T-helper 2 cell (primary cell): Measurements from ENCODE around the gene RGS13.
A peak's percentile ranks its signal among the peaks of the same experiment; 100 is the strongest.

Source experiments
- DNase-seq, 5 experiments: peaks; one replicate each; pipeline versions ENCODE4 v3.0.0 to v3.0.0-alpha.2; 2012 to 2022
- total RNA-seq, 2 donors: gene quantifications; one replicate each; lab custom pipeline; 2026; lab: John Stamatoyannopoulos, UW

RGS13 gene, protein sequence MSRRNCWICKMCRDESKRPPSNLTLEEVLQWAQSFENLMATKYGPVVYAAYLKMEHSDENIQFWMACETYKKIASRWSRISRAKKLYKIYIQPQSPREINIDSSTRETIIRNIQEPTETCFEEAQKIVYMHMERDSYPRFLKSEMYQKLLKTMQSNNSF
- 0.13 to 1.2 reads per million in 2 donors for total RNA-seq

DNA sequence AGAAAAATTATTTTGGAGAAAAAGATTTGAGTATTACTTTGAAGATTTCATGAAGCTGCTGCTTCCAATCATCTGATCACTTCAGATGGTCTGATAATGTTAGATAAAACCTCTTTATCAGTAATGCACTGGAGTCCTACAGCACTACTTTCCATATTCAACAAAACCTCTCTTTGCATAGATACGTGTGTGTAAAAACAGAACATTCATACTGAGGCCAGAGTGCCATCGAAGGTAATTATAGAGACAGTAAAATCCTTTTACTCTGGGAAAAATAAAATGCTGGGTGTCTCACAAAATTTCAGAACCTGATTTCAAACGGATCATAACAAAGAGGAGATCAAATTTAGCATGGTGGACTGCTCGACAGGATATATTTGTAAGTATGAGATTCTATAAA is at the start of gene RGS13:
TSS of gene RGS13 (plus strand) at position 209 of the 400 bp plus-strand sequence. CDS start 8,188 bp downstream, outside the sequence.
- DNase-seq = no peak

DNA sequence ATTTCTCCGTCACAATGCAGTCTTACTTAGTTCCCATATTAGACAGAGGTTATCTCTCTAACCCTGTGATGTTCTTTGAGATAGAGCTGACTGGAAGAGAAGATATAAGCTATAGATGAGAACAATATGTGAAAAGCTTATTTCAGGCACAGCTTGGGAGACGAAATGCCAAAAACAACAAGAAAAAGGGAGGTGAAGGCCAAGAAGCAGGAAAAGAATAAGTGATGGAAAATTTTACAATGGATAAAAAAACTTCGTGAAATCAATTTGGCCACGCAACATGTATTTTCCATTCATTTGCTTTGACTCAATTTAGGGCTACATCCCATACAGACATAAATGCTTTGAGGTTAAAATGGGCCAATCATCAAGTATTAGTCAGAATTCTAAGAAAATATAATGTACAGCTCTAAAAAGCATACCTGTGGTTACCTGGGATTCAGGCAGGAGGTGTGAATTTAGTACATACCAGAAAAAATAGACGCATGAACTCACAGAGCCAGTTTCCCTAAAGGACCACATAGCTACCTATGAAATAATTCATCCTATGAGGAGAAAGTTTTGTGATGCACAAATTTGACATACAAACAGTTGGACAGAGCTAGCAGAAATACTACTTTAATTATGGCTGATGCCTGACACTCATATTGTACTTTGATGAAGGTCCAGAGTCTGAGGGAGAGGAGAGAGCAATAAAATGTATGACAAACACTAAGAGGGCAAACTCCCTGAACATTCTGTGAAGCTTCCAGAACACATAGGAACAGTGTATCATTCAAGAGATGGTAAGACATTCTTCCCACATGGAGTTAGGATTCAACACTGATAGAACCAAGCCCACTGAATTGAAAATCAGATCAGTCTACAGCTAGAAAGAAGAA is 48.3 kb upstream of the RGS13 start:
- DNase-seq = no peak

DNA sequence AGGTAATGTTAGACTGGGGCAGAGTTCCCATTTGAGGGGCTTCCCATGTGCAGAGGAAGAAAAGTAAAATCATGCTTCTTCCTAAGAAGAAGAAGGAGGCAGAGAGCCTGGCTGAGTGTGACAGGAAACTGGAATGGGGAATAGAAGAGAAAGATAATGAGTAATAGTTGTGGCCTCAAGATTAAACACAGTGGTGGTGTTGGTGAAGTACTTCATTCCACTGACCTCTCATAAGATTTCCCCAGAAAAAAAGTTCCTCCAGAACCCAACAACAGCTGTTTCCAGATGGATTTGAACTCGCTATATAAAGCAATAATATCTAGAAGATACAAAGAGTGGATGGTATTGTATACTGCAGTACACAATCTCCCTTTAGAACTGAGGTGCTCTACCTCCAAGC is 47.4 kb upstream of the RGS13 start:
- no peak for DNase-seq

DNA sequence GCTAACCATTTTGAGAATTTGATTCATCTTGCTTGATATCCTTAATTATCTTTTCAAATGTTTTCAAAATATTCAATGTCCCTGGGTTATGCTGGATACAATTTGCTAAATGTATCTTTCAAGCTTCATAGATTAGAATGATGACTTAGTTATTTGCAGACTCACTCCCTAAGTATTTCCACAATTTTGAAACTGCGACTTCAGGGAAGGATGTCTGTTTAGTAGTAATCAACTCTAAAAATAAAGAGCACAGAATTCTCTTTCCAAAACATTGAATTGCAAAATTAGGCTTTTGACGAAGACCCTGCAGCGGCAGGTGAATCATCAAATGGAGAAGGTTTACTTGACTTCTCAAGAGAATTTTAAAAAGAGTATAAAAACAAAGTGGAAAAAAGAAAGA is 46.1 kb upstream of the RGS13 start:
- no peak for DNase-seq

DNA sequence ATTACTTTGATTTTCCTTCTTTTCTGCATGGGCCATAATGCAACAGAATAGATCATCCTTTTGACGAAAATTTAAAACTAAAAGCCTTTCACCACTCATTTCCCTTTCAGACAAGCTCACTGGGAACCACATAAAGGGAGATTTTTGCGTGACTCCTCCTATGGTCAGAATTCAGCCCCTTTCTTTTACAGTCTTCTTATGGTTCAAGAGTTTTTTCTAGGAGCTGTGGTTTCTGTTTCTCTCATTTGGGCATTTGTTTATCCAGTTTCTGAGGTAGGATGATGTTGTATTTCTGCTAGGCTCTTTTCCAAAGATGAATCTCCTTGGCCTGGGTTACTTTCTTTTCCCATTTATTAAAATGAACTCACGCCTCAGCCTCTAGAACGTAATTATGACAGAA is 43.4 kb upstream of the RGS13 start:
- DNase-seq = no peak

DNA sequence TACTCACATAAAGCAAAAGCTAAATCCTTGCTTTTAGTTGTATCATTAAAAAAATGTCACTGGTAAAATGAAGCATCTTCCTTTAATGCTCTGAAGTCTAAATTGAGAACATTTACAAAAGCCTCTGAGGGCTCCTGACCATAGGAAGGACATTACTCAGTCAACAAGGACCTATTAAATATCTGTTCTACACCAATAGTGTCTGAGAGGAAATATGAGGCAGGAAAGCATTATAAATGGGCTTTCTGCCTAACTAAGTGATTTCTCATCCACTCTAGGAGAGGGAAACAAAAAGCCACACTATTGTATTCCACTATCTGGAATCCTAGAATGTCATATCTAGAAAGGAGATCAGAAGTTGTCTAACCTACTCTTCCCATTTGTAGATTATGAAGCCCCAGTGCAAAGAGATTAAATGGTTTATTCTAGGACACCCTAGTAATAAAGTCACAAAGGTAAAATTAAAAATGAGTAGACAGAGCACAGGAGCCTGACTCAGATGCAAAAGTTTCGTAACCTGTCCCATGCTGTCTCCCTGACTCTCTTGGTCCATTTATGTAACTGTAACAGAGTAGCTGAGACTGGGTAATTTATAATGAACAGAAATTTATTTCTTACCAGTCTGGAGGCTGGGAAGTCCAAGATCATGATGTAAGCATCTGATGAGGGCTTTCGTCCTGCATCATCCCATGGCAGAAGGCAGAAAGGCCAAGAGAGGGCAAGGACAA is 42.8 kb upstream of the RGS13 start:
- no peak for DNase-seq

DNA sequence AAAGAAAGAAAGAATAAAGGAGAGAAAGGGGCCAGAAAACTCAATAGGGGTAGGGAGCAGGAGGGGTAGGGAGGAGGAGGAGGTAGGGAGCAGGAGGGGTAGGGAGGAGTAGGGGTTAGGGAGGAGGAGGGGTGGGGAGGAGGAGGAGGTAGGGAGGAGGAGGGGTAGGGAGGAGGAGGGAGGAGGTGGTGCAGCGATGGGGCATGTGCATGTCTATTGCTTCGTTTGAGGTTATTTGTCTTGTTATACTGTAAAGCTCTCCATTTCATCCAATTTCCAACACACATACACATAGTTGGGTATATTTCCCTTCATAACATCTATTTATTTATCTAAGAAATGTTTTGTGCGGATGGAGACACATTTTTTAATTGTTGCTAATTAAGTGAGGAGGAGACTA is 40.6 kb upstream of the RGS13 start:
- DNase-seq = no peak

DNA sequence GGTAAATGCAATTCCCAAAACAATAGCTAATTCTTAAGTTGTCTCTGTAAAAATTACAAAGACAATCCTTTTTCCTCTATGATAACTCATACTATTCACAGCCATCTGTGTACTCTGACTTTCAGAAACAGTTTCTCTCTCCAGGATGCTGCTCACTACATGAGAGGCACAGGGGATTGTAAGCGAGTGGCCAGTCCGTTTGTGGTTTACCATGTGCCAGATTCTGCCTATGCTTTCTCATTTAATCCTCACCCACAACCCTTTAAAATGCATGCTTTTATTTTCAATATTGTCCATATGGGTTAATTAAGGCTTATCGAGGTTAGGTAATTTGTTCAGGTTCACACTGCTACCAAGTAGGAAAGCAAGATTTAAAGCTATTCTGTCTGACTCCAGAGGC is 37.4 kb upstream of the RGS13 start:
- no peak for DNase-seq

DNA sequence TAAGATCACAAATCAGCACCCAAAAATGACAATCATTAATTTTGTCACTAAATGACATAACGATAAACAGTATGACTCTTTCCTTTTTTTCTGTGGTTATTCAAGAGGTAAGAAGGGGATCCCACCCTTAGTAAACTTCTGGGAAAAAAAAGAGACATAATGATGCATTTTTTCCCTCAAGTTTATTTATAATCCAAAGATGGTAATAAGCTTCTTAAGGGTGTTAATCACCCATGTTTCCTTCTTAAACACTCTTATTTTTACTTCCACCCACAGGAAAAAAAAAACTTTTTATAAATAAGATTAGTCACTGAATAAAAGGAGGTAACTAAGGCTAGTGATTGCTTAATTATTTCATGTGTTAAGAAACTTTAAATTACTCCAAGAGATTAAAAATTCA is 35.7 kb upstream of the RGS13 start:
- no peak for DNase-seq

DNA sequence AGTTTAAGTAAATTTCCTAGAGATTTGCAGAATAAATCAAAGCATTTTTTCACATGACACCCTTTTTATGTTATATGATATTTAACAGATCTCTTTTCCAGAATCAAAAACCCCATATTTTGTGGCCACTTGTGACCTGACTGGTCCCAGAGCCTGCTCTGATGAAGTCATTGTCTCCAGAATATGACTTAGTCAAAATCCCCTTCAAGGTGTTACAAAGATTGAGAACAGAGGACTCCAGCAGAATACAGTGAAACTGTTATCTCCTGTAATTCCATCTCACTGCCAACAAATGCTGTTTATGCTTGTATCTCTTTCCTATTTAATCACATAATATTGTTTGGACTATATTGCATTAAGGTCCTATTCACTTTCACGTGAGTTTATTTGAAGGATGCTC is 34.8 kb upstream of the RGS13 start:
- no peak for DNase-seq

DNA sequence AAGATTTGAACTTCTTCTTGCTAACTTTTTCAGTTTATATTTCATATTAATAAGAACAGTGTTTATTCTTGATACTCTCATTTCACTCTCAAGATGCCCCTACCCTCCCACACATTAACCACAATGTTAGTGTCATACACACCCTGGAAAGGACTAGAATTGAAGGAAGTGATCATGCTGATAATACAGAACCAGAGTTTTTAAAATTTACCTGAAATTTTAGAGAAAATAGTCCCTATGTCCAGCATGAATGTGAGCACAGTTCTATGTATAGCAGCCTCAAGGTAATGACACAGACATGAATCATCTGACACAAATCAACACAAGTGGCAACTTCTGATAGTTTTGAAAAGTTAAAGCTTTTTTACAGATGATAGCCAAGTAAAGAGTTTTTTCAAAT is 34.4 kb upstream of the RGS13 start:
- no peak for DNase-seq

DNA sequence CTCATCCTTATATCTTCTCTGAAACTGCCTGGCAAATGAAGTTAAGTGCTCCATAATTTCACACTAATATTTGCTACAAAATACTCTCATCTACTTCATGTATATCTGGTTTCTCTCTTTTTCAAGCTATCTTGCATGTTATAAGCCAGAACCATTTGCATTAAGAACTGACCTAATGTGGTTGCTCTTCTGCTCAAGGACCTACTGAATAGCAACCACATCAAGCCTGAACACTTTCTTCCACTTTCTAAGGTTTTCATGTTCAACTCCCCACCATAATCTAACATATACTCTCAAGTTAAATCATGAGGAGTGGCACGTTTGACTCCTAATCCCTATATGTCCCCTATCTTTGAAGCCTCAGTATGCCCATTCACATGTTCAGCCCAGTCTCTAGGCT is 33.2 kb upstream of the RGS13 start:
- DNase-seq = no peak

DNA sequence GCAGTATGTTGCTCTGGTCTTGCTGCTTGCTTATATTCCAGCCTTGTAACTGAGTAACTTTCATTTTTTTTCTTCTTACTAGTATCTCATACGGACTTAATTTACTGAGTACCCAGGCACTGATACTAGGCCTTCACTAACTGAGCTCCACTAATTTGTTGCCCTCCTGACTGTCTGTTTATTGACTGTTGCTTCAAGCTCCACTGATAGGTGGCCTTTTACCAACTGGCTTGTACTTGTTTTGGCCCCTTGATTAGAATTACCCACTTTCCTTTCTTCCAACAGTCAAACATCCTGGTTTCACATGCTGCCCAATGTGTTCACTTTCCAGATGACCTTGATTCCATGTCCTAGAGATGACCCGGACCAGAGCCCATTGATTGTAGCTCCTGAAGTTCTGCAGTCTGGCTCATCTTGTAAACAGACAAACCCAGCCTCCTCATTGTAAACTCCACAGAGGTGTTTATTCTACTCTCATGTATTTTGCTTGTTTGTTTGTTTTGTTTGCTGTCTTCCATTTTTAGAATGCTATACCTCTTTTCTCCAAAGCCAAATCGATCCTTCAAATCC is 32.6 kb upstream of the RGS13 start:
- DNase-seq = no peak

DNA sequence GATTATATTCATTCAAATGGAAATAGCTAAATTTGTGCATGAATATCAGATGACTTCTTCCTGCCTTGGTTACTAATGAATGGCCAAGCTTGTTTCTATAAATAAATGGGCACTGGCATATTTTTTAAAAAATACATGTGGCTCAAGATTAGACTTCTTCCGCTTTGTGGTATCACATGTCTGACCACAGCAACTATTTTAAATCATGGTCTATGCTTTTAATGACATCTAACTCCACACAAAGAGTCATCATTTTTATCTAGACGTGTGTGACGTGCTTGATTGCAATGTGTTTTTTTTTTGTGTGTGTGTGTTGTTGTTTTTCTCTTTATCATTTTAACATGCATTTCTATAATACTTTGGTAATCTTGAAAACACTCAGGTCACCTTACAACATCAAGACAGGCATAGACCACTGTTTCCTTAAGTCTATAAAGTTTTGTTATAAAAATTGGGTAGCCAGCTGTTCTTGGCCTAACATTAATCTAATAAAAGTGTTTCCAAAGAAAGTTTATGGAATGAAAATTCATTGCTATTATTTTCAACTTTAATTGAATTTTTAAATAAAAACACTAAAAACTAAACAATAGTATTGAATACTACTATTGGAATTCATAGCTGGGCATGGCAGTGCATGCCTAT is 30.8 kb upstream of the RGS13 start:
- DNase-seq = no peak

DNA sequence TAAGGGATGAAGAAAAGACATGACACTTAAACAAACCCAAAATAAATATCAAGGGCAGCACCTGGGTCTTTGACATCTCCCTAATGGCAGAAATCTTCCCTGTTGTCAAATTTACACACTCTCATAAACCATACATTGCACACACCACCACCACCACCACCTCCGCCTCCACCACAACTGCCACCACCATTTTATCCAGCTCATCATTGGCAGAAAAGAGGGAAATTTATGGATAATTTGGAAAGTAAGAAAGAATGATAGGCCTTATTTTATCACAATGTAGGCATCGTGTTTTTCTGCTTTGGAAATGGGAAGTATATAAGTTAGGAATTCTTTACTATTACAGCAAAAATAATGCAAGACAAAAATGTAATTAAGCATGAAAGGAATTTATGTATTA is 27.3 kb upstream of the RGS13 start:
- no peak for DNase-seq

DNA sequence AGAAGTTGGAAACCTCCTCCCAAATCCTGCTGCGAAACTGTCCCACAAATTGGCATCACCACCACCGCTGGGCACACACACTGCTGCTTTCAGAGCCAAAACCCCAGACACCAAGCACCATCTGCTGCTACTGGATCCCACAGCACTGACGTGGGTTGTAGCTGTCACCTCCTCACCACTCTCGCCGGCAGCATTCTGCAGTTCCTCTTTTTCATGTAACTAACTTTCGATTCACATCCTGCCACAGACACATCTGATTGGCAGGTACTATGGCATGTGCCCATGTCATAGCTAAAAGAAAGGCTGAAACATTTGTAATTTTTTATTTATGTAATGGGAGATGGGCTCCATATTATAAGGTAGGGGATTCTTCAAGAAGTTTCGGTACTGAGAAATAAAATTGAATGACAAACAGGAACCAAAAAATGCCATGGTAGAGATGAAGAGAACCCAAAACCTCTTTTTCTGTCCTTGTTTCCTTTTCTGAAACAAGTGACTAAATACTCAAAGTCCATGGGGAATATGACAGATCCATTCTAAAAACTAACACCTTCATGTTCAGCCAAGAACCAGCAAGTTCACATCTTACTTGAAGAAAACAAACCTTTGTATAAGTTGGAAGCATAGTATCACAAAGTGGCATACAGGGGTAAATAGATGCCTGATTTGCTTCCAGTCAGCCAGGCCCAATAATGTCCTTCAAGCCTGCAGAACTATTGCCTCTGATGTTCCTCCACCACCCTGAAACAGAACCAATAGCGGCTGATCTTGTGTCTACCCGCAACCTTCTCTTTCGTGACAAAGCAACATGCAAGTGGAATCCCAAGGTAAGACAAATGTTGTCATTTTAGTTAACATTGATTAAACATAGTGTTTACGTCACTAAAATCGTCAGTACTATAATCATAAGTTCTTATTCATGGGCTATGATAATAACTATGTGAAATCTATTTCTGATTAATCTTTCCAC is 26.6 kb upstream of the RGS13 start:
- DNase-seq = peak; percentile 5 to 93 (median 22)

DNA sequence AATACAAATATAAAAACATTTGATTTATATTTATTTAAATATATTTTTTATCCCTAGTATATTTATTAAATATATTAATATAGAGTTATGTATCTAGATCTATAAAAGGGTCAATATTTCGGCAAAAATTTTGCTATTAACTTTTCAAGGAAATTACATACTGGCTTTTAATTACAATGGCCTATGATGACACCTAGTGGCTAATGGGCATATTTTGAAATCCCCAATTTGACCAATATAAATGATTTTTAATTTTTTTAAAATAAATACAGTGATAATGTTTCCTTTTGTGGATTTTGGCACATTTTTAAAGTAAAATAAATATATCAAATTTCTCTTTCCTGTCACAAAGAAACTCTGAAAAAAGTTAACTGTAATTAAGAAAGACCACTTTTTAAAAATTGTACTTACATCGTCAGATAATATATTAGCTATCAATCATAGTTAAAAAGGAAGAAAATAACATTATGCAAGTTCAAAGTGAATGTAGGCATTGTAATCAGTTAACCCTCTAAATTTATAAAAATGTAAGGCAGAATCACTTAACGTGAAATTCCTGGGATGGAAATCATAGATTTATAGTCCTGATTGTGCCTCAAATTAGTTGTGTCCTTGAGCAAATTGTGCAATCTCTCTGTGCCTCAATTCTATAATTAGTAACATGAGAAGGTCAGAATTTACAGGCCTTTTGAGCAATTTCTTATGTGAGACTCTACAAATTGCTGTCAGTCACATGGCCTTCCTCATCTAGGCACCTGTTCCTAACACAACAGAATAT is 25.6 kb upstream of the RGS13 start:
- peak in 1 of 5 experiments; percentile 50 for DNase-seq

DNA sequence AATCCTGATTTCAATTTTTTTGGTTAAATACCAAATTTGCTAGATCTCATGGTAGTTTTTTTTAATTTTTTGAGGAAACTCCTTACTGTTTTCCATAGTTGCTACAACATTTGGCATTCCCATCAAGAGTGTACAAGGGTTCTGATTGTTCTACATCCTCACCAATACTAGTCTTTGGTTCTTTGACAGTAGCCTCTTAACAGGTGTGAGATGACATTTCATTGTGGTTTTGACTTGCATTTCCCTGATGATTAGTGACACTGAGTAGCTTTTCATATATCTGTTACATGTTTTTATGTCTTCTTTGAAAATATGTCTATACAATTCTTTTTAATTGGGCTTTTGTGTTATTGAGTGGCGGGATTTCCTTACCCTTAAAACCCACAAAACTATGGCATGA is 20.9 kb upstream of the RGS13 start:
- DNase-seq = no peak

DNA sequence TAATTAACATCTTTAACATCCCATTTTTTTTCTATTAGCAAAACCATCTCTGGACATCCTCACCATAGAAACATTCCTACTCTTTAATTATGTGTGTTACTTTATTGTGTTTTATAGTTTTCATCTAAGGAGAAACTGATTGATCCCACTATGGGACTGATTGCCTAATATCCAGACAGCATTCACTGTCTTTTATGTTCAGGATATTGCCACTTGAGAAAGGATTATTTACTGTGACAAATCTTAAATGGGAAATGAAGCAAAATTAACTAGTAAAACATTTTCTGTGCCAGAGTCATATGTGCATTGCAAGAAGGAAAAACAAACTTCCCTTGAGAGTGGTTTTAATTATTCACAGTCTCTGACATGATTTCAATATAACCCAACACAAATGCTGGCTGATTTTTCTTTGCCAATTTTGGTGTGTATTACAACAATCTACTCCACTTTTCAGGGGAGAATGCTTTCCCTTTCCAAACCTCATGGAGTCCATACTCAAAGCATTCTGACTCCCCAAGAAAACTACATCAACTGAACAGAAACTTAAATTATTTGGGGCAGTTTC is 15.8 kb upstream of the RGS13 start:
- no peak for DNase-seq
